GM18870 (cell line): Measurements from ENCODE around the gene IL32.

ENCODE experiments used
- ATAC-seq: cut with Tn5 transposase; IDR thresholded peaks from one replicate; pipeline ENCODE4 v1.9.1; 2021; ENCODE audit warnings: moderate library complexity; ENCODE audit not compliant: unreplicated experiment

The IL32 gene

GRCh38 chr16:3027983-3028715, 37.3 kb upstream of the IL32 start:
- ATAC-seq: no peak

- no peak for ATAC-seq
These were observed 36.6 kb upstream of the IL32 start for GRCh38 chr16:3028716-3029319.

DNA sequence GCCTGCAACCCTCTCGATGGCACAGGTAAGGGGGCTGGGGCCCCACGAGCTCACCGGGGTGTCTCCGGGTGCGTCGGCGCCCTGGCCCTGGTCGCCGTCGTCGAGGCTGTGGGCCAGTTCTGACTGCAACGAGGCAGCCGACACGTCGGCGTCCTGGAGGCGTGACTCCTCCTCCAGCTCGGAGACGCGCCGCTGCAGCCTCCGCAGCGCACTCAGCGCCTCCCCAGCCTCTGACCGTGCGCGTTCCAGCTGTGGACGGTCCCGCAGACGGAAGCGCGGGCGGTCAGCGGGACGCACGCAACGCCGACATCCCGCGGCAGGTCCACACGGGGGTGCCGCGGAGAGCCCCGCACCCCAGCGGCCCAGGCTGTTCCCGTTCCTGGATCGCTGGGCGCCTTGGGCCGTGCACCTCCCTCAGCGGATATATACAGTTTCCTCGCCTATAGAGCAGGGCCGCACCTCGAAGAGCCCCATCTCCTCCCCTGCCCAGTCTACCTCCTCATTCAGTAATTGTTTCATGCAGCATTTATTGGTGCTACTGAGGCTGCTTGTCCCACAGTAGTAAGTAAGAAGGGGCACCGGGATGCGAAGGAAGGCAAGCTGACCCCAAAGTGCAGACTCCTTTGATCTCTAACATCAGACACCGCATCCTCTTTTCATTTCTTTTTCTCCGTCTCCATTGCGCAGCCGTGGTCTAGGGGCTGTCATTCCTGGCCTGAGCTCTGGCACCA, 35.8 kb upstream of the IL32 start:
- ATAC-seq: no peak

DNA sequence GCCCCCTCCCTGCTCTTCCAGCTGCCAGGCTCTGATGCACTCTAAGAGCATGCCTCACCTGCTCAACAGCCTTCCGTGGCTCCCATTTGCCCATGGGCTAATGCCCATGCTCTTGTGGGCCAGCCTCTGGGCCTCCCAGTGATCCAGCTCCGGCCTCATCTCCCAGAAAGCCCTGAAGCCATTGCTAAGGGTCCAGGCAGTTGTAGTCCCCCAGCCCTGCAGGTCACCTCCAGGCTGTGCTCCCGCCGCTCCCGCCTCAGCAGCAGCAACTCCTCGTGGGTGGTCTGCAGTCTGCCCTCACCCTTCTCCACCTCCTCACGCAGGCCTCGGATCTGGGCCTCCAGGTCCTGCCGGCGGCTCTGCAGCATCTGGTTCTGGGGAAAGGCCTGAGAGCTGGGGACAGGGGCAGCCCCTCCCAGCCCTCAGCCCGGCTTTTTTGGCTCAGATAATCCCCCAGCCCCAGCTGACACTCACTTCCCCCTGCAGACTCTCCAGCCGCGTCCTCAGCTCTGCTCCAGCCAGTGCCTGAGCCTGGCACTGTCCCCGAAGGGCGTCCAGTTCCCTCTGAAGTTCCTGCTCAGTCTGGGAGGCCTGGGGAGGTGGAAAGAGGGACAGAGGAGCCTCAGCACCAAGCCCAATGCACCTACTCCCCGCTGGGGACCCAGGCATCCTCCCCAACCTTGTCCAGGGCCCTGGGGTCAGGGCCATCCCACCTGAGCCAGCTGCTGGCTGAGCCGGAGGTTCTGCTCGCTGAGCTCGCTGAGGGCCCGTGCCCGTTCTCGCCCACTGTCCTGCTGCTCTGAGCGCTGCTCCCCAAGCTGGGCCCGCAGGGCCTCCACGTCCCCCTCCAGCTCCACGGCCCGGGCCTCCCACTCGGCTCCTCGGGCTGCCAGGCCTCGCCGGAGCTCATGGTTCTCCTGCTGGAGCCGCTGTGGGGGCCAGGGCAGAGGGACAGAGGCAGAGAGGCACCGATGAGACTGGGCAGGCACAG, 34.9 kb upstream of the IL32 start:
- no peak for ATAC-seq

DNA sequence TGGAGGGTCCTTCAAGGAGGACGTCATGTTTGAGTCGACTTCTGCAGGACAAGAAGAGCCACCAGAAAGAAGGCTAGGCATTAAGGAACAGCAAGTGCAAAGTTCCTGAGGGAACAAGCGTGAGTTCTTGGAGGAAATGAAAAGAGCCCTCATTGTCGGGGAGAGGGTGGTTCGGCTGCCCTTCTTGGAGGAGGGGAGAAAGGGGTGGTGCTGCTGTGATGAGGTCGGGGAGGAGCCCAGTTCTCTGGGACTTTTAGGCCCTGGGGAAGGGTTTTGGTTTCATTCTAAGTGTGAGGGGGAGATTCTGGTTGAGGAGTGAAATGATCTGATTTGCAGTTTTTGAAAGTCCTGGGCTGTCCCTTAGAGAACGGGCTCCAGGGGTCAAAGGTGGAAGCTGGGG, 32.8 kb upstream of the IL32 start:
- ATAC-seq: no peak

DNA sequence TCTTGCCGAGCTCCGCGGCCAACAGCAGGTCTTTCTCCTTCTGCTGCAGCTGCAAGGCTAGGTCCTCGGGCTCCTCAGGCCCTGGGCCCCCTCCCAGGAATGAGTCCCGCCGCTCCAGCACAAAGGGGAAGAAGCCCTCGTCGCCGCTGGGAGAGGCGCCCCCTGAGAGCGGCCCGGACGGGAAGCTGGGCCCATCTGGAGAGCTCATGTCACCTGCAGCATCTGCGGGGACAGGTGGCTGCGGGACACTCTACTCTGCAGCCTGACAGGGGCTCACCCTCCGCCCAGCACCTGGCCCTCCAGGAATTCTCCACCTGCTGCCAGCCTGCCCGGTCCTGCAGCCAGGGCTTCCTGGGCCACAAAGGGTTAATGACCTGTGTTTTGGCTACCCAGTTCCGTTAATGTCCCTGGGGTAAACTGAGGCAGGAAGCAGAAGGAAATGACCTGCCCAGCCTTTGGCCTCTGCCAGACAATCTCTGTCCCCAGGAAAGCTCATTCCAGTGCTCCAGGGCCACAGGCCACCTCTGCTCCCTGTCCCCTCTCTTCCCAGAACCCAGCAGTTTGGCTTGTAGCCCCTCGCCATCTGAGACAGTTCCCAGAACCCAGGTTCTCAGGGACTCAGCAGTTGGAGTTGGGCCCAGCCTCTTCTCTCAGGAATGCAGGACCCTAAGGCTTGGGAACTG, 30.0 kb upstream of the IL32 start:
- no peak for ATAC-seq

GRCh38 chr16:3035972-3036725, 29.3 kb upstream of the IL32 start:
- ATAC-seq: no peak

GRCh38 chr16:3036726-3037315, 28.6 kb upstream of the IL32 start, which contains the start of gene BICDL2:
BICDL2 (minus strand) TSS chr16:3036944; CDS start chr16:3035496, 1,448 bp downstream.
- ATAC-seq: no peak

DNA sequence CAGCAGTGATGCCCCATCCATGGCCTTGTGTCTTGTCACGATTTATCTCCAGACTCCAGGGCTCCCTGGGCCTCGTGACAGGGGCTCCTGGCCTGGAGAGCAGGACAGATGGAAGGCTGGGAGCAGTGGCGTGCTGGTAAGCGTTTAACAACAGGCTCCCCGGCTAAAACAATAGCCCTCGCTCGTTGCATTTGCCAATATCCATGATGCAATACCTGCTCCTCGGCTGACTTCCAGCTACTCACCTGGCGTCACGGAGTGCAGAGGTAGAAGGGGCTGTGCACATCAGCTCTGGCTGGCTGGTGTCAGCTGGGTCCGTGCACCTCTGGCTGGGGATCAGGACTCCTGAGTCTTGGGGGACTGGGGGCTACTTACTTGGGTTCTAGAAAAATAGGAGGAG, 27.2 kb upstream of the IL32 start:
- no peak for ATAC-seq

DNA sequence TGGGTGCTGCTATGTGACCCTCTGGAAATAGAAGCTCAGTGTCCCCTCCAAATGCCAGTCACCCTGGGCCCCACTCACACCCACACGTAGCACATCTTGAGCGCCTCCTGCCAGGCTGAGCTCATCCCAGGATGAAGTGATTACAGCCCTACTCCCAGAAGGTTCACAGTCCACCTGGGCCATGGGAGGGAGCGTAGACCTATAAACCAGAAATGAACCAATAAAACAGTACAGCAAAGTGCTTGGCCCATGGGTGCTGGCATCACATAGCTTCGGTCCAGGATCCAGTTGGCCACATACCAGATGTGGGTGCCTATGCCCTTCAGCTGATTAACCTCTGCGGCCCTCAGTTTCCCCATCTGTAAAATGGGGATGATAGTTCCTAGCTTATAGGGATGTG, 26.5 kb upstream of the IL32 start:
- no peak for ATAC-seq

GRCh38 chr16:3042376-3042775, 23.1 kb upstream of the IL32 start:
- no peak for ATAC-seq

- ATAC-seq: no peak
These were observed 20.7 kb upstream of the IL32 start for GRCh38 chr16:3044708-3045107.

GRCh38 chr16:3045758-3046640, 19.4 kb upstream of the IL32 start, which contains the start of gene MMP25:
MMP25 (plus strand) TSS chr16:3046561; CDS start chr16:3046918, 357 bp downstream.
- ATAC-seq: no peak

DNA sequence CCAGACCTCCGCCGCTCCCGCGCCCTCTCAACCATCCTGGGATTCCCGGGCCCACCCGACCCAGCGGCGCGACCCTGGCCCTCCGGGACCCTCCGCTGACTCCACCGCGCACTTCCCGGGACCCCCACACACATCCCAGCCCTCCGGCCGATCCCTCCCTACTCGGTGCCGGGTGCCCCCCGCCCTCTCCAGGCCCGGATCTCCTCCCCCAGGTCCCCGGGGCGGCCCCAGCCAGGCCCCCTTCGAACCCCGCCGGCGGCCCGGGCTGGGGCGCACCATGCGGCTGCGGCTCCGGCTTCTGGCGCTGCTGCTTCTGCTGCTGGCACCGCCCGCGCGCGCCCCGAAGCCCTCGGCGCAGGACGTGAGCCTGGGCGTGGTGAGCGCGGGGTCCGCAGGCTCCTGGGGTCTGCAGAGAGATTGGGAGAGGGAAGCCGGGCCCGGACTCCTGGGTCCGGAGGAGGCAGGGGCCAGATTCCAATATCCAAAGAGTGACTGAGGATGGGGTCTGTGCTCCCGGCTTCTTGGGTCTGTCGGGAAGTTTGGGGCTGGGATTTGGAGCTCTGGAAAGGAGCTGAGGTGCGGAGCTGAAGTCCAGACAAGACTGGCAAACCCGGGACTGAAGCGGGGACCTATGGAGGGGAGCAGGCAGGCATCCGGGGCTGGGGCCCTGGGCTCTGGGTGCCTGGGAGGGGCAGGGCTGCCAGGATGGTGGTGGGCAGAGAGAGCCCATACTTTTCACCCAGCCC, 18.6 kb upstream of the IL32 start:
- ATAC-seq: no peak

GRCh38 chr16:3047387-3047720, 18.1 kb upstream of the IL32 start:
- ATAC-seq: no peak

GRCh38 chr16:3049921-3050481, 15.4 kb upstream of the IL32 start:
- ATAC-seq: no peak

- no peak for ATAC-seq
These were observed 15.0 kb upstream of the IL32 start for GRCh38 chr16:3050487-3050886.
